GM12892 (cell line): Measurements from ENCODE around the gene CHKB.
A peak's percentile ranks its signal among the peaks of the same experiment; 100 is the strongest.
"Not testable (repeated sequence)": the region's sequence is repeated elsewhere in the genome, so short reads cannot be mapped to it uniquely, and the experiment has no call there.

Experiments used
- DNase-seq: peaks from one replicate; pipeline ENCODE4 v3.0.0; 2011; ENCODE audit not compliant: insufficient read length
- FAIRE-seq: peaks from 2 replicates; lab custom pipeline; 2011; peaks lifted over from hg19 to GRCh38; lab: Jason Lieb, UNC
- POLR2A ChIP-seq: IDR thresholded peaks from 2 replicates; pipeline ENCODE4 v1.6.1; 2011; ENCODE audit warnings: low read depth, low read length, control low read depth
- POLR2AphosphoS5 ChIP-seq: IDR thresholded peaks from 2 replicates; pipeline ENCODE4 v1.6.1; 2011; ENCODE audit warnings: low read depth, low read length, control low read depth
- TAF1 ChIP-seq: IDR thresholded peaks from 2 replicates; pipeline ENCODE4 v1.6.1; 2011; ENCODE audit warnings: low read depth, mild to moderate bottlenecking, control low read depth, low read length, borderline replicate concordance

CHKB gene

DNA sequence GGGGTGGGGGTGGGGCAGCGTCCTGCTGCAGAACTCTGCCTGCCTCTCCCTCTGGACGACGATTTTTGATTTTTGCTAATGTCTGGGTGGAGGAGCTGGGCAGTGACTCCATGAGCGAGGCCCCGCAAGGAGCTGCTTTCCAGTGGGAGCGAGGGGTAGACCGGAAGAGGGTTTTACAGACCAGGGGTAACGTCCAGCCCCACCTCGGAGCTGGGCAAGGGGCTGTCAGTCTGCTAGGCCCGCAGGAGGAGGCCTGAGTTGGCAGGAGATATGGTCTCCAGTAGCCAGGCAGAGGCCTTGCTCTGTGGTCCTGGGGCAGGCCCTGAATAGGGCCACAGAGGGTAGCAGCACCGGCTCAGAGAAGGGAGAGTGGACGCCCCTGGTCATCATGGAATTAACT lies 26.9 kb upstream of the CHKB start:
- FAIRE-seq, result no peak
- no peak for DNase-seq
- TF ChIP-seq TAF1, result no peak
- TF ChIP-seq POLR2AphosphoS5, result no peak
- no peak for TF ChIP-seq POLR2A

DNA sequence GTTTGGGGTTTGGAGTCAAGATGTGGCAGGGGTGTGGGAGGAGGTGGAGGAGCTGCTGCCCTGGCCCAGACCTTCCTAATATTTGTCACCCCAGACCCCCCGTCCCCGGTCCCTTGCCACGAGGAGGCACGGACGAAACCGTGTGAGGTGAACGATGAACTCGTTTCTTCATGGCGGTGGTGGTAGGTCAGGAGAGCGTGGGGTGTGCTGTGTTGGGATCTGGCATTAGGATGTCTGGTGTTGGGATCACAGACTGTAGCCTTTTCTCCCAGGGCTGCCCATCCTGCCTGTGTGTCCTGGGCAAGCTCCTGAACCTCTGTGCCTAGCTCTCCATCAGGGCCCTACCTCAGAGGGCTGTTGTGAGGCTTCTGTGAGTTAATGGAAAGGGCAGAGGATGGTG lies 26.3 kb upstream of the CHKB start:
- DNase-seq (no peak), FAIRE-seq (no peak)
- no peak for TF ChIP-seq POLR2AphosphoS5
- no peak for TF ChIP-seq TAF1
- TF ChIP-seq POLR2A, result no peak

DNA sequence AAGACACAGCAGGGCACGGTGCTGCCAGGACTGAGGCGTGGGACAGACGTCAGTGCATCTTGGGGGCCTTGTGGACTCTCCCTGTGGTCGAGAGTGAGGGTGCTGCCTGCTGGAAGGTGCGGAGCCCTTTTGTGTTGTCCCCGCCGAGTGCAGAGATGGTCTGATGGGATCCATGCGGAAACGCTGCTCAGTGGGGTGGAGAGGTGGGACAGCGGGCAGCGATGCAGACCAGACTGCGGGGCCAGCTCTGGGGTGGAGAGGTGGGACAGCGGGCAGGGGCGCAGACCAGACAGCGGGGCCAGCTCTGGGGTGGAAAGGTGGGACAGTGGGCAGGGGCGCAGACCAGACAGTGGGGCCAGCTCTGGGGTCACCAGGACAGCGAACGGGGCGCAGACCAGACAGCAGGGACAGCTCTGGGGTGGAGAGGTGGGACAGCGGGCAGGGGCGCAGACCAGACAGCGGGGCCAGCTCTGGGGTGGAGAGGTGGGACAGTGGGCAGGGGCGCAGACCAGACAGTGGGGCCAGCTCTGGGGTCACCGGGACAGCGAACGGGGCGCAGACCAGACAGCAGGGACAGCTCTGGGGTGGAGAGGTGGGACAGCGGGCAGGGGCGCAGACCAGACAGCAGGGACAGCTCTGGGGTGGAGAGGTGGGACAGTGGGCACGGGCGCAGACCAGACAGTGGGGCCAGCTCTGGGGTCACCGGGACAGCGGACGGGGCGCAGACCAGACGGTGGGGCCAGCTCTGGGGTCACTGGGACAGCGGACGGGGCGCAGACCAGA lies 25.6 kb upstream of the CHKB start:
- not testable (repeated sequence) for FAIRE-seq, DNase-seq

DNA sequence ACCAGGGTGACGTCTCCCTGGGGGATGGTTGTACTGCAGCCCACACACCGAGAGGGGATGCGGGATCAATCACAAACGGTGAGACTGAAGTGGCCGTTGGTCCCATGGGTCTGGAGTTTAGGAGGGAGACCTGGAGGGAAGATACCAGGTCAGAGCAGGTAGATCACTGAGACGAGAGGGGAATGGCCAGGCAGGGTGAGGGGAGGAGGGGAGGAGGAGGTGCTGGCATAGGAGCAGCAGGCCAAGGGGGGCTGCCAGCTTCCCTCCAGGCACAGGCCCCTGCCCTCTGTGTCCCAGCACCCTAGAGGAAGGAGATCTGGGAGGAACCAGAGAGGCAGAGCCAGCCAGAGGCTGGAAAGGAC lies 25.0 kb upstream of the CHKB start:
- TF ChIP-seq POLR2A (no peak), POLR2AphosphoS5 (no peak), TAF1 (no peak)
- FAIRE-seq (no peak), DNase-seq (no peak)

DNA sequence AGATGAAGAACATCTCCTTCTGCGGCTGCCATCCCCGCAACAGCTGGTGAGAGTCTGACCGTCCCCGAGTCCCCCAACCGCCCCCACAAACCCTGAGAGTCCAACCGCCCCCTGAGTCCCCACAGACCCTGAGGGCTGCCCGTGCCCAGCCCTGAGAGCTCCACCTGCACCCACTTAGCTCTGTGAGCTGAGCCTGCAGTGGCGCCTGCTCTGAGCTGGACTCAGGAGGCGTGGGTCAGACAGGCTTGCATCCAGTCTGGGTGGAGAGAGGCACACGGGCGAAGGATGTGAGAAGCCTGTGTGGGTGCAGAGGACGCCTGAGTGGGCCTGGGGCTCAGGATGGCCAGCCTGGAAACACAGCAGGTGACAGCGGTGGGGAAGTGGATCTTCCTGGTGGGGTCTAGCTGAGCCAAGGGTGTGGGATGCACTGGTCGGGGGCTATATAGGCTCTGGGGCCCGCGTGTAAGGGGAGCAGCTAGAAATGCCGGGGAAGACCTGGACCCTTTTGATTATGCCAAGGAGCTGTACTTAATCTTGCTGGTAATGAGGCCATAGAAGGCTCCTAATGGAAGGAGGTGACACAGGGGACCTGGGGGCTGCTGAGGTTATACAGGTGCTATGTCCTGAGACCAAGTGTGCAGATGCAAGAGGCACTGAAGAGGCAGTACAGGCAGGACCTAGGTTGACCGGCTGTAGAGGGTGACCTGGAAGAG lies 24.5 kb upstream of the CHKB start:
- no peak for TF ChIP-seq POLR2A
- no peak for TF ChIP-seq TAF1
- no peak for TF ChIP-seq POLR2AphosphoS5

DNA sequence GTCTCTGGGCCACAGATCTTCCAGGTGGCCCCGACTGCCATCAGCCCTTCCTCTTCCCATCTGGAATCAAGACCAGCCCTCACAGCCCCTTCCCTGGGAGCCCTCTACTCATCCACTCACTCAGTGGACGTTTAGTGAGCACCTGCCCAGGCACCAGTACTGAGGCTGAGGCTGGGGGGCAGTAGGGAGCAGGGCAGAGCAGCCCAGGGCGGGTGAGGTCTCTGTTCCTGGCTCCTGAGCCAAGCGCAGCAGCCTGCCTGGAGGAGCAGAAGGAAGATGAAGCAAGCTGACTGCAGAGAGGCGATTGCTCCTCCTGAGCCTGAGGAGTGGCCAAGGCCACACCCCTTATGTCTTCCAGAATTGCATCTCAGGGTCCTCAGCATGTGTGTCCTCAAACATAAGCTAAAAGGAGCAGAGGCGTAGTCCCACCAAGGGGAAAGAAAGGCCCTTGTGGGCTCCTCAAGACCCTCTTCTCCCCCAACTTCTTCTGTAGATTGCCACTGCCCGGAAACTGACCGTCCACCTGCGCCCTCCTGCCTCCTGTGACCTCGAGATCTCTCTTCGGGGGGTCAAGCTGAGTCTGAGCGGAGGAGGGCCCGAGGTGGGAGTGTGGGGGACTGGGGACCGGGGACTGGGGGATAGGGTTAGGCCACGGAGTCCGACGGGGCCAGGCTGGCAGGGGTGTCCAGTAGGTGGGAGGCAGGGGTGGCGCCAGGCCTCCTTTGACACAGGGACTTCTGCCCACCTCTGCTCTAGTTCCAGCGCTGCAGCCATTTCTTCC lies 23.7 kb upstream of the CHKB start:
- peak; percentile 40 for DNase-seq
- TF ChIP-seq TAF1, result no peak
- TF ChIP-seq POLR2A, result no peak
- TF ChIP-seq POLR2AphosphoS5, result no peak
- FAIRE-seq, result no peak

More for the DNA sequence above, 24.5 kb upstream of the CHKB start:
- DNase-seq, result no peak
- FAIRE-seq, result no peak

DNA sequence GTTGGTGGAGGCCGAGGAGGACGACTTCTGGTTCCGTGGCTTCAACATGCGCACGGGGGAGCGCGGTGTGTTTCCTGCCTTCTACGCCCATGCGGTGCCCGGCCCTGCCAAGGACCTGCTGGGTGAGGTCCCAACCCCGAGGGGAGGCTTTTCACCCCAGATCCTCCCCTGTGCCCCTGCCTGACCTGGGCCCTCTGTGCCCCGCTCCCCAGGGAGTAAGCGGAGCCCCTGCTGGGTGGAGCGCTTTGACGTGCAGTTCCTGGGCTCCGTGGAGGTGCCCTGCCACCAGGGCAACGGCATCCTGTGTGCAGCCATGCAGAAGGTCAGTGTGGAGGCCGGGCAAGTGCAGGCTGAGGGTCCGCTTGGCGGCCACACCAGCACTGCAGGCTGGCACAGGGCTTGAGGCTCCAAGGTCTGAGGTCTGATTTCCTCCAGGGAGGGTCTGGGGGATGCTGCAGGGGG lies 23.0 kb upstream of the CHKB start:
- DNase-seq (no peak), FAIRE-seq (no peak)
- no peak for TF ChIP-seq POLR2A
- no peak for TF ChIP-seq TAF1
- no peak for TF ChIP-seq POLR2AphosphoS5

DNA sequence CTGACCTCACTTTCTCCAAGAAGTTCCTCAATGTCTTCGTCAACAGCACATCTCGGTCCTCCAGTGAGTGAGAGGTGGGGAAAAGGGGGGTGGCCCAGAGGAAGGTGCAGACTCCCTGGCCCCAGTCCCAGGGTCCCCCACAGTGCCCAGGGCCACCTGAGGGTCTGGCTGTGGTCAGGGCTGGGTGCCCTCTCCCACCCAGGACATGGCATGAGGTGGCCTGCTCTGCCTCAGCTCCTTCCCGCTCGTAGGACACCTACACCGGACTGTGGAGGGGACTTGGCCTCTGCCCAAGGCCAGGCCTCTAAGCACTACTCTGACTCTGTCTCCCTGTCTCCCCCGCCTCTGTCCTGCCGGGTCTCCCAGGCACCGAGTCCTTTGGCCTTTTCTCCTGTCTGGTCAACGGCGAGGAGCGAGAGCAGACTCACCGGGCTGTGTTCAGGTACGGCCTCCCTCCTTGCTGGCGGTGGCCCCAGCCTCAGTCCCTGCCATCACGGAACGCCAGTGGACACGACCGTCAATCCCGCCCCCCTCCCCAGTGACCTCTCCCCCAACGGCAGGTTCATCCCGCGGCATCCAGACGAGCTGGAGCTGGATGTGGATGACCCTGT lies 22.5 kb upstream of the CHKB start:
- no peak for TF ChIP-seq POLR2AphosphoS5
- no peak for TF ChIP-seq POLR2A
- TF ChIP-seq TAF1, result no peak
- no peak for FAIRE-seq
- DNase-seq, result peak; percentile 35

DNA sequence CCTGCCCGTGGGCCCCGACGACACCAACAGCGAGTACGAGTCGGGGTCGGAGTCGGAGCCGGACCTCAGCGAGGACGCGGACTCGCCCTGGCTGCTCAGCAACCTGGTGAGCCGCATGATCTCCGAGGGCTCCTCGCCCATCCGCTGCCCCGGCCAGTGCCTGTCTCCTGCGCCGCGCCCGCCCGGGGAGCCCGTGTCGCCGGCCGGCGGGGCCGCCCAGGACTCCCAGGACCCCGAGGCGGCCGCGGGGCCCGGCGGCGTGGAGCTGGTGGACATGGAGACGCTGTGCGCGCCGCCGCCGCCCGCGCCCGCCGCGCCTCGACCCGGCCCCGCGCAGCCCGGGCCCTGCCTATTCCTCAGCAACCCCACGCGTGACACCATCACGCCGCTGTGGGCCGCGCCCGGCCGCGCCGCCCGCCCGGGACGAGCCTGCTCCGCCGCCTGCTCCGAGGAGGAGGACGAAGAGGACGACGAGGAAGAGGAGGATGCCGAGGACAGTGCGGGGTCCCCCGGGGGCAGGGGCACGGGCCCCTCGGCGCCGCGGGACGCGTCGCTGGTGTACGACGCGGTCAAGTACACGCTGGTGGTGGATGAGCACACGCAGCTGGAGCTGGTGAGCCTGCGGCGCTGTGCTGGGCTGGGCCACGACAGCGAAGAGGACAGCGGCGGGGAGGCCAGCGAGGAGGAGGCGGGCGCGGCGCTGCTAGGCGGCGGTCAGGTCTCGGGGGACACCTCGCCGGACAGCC lies 21.8 kb upstream of the CHKB start:
- FAIRE-seq (no peak), DNase-seq (no peak)
- TF ChIP-seq TAF1 (no peak), POLR2A (no peak)

DNA sequence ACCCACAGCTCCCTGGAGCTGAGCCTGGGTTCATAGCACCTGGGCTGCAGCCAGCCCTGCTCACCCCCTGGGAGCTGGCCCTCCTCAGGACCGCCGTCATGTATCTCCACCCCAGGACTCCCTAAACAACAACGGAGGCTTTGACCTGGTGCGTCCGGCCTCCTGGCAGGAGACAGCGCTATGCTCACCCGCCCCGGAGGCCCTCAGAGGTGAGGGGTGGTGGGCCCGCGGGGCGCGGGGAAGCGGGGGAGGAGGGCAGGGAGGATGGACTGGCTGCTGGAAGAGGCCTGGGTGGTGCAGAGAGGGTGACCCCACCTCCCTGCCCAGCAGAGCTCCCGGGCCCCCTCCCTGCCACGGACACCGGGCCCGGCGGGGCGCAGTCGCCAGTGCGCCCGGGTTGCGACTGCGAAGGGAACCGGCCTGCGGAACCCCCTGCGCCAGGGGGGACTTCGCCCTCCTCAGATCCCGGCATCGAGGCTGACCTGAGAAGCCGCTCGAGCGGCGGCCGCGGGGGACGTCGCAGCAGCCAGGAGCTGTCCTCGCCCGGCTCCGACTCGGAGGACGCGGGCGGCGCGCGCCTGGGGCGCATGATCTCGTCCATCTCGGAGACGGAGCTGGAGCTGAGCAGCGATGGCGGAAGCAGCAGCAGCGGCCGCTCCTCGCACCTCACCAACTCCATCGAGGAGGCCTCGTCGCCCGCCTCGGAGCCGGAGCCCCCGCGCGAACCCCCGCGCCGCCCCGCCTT lies 21.0 kb upstream of the CHKB start:
- DNase-seq (no peak), FAIRE-seq (no peak)
- no peak for TF ChIP-seq TAF1
- TF ChIP-seq POLR2AphosphoS5, result no peak
- no peak for TF ChIP-seq POLR2A
